PFSK-1 (cell line): Measurements from ENCODE around the gene KLK3.

Source experiments
- FOXP2 ChIP-seq: optimal IDR thresholded peaks from 2 replicates; pipeline ENCODE3; 2011; ENCODE audit warnings: borderline replicate concordance, control low read depth, inconsistent platforms; ENCODE audit not compliant: insufficient read depth; ENCODE audit errors: extremely low read length, extremely low read depth
- POLR2AphosphoS5 ChIP-seq: IDR thresholded peaks from 2 replicates; pipeline ENCODE4 v1.6.1; 2012; ENCODE audit warnings: low read depth, mild to moderate bottlenecking, control low read depth, low read length, moderate library complexity
- SIN3A ChIP-seq: IDR thresholded peaks from 2 replicates; pipeline ENCODE4 v1.6.1; 2012; ENCODE audit warnings: mild to moderate bottlenecking, low read length, moderate library complexity, borderline replicate concordance; ENCODE audit not compliant: insufficient read depth
- TAF1 ChIP-seq: IDR thresholded peaks from 2 replicates; pipeline ENCODE4 v1.6.1; 2012; ENCODE audit warnings: low read length, control low read depth, borderline replicate concordance; ENCODE audit not compliant: insufficient read depth
- TF ChIP-seq, protein P1 (sequence below), 2 experiments: IDR thresholded peaks; 2 replicates each; pipeline versions ENCODE4 v1.6.1 to v1.8.0; 2011 to 2012; ENCODE audit warnings: low read depth in 2 of 2, low read length in 2 of 2, control low read depth in 1 of 2, inconsistent platforms in 1 of 2, mild to moderate bottlenecking in 1 of 2, moderate library complexity in 1 of 2; ENCODE audit not compliant: insufficient read depth in 1 of 2

Gene KLK3

DNA sequence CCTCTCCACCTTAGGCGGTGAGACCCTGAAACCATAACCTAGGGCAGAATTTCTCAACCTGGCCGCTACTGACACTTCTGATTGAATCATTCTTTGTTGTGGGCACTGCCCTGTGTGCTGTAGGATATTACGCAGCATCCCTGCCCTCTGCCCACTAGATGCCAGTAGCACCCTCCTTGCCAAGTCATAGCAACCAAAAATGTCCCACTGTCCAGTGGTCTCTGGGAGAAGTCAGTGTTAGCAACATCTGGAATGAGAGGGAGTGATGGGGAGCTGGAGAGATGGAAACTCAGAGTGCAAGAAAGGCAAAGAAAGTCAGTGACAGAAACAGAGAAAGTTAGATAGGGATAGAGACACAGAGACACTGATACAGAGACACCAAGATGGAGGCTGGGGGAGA lies 42.9 kb downstream of the KLK3 start:
- TF ChIP-seq, protein P1, sequence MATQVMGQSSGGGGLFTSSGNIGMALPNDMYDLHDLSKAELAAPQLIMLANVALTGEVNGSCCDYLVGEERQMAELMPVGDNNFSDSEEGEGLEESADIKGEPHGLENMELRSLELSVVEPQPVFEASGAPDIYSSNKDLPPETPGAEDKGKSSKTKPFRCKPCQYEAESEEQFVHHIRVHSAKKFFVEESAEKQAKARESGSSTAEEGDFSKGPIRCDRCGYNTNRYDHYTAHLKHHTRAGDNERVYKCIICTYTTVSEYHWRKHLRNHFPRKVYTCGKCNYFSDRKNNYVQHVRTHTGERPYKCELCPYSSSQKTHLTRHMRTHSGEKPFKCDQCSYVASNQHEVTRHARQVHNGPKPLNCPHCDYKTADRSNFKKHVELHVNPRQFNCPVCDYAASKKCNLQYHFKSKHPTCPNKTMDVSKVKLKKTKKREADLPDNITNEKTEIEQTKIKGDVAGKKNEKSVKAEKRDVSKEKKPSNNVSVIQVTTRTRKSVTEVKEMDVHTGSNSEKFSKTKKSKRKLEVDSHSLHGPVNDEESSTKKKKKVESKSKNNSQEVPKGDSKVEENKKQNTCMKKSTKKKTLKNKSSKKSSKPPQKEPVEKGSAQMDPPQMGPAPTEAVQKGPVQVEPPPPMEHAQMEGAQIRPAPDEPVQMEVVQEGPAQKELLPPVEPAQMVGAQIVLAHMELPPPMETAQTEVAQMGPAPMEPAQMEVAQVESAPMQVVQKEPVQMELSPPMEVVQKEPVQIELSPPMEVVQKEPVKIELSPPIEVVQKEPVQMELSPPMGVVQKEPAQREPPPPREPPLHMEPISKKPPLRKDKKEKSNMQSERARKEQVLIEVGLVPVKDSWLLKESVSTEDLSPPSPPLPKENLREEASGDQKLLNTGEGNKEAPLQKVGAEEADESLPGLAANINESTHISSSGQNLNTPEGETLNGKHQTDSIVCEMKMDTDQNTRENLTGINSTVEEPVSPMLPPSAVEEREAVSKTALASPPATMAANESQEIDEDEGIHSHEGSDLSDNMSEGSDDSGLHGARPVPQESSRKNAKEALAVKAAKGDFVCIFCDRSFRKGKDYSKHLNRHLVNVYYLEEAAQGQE (IDR thresholded peaks at IDR 0.05; ENCODE audit: insufficient read depth in 1 of 2, low read depth in 2 of 2, low read length in 2 of 2) = no peak
- no peak for TF ChIP-seq SIN3A
- no peak for TF ChIP-seq TAF1
- no peak for TF ChIP-seq FOXP2
- no peak for TF ChIP-seq POLR2AphosphoS5

DNA sequence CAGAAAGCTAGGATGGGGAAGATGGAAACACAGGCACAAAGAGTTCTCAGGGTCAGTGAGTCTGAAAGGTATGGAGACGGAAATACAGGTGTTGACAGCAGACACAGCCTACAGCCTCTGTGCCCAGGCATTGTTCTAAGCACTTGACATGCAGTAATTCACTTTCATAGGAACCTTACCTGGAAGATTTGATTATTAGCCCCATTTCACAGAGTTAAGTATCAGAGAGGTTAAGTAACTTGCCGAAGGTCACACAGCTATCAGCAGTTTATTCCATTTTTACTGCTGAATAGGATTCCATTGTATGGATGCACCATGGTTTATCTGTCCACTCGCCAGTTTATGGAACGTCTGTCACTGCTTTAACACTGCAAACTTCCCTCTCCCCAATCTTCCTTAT lies 43.3 kb downstream of the KLK3 start:
- TF ChIP-seq TAF1 = no peak
- TF ChIP-seq, protein P1 (IDR thresholded peaks at IDR 0.05; ENCODE audit: insufficient read depth in 1 of 2, low read depth in 2 of 2, low read length in 2 of 2) = no peak
- TF ChIP-seq POLR2AphosphoS5 = no peak
- TF ChIP-seq FOXP2 = no peak

DNA sequence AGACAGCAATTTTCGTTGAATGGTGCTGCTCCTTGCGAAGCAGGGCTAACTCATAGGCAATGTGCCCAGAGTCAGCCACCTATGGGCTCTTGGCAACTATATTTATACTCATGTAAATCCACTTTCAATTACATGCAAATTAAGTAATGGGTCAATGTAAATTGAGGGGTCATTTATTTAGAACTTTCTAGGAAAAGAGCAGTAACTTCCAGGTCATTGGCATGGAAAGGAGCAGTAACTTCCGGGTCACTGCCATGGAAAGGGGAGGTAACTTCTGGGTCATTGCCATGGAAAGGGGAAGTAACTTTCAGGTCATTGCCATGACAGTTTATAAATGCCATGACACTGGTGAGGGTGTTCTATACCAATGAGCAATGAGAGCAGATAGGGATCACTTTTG lies 44.9 kb downstream of the KLK3 start:
- no peak for TF ChIP-seq POLR2AphosphoS5
- TF ChIP-seq TAF1 = no peak
- TF ChIP-seq FOXP2 = no peak
- TF ChIP-seq SIN3A = no peak
- TF ChIP-seq, protein P1 (IDR thresholded peaks at IDR 0.05; ENCODE audit: insufficient read depth in 1 of 2, low read depth in 2 of 2, low read length in 2 of 2) = no peak

DNA sequence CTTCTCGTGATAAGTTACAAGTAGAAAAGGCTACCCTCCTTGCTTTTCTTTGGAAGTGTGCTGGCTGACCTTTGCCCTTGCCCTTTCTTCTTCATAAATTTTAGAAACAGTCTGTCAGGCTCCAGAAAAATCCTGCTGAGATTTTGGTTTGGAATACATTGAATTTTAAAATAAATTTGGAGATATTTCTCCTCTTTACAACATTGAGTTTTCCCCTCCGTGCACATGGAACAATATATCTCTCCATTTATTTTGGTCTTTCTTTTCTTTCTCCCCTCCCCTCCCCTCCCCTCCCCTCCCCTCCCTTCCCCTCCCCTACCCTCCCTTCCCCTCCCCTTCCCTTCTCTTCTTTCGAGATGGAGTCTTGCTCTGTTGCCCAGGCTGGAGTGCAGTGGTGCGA lies 47.9 kb downstream of the KLK3 start:
- TF ChIP-seq SIN3A = no peak
- TF ChIP-seq POLR2AphosphoS5 = no peak
- TF ChIP-seq, protein P1 (IDR thresholded peaks at IDR 0.05; ENCODE audit: insufficient read depth in 1 of 2, low read depth in 2 of 2, low read length in 2 of 2) = no peak
- no peak for TF ChIP-seq TAF1
- no peak for TF ChIP-seq FOXP2

DNA sequence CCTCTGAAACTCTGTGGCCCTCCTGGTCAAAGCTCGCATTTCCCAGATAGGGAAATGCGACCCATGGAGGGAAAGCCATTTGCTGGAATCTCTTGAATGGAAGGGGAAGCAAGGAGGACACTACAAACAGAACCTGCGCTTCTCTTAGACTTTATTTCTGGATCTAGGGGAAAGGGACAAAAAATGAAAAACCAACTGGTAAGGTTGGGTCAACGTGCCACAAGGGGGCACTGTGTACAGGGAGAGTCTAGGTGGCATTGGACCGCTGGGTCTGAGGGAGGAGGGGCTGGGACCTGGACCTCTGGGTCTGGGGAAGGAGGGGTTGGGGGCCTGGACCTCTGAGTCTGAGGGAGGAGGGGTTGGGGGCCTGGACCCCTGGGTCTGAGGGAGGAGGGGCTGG lies 51.5 kb downstream of the KLK3 start:
- TF ChIP-seq POLR2AphosphoS5 (no peak), TAF1 (no peak), FOXP2 (no peak), SIN3A (no peak)
- TF ChIP-seq, protein P1 (IDR thresholded peaks at IDR 0.05; ENCODE audit: insufficient read depth in 1 of 2, low read depth in 2 of 2, low read length in 2 of 2) = no peak
